K562 (cell line): ENCODE data around the gene AAMP. TPM values are rescaled to one million over a fixed set of nuclear protein-coding genes. Genes with fewer than 3 reads are reported as not detected.

ENCODE experiments used
- ATAC-seq: fragments of 200-7000 bp; cut with Tn5 transposase; 3 replicates; pipeline ENCODE4 v1.9.1; 2020; ENCODE audit warnings: moderate library complexity
- BruUV-seq: library from RNA; stranded (reverse); fragments of 400-500 nt; replicated peaks from 2 replicates; lab custom pipeline; 2021; lab: Mats Ljungman, UMichigan
- CTCF ChIA-PET: fragments of 300-600 bp; formaldehyde crosslinking; extraction: SDS; loops from one replicate; lab custom pipeline; 2021; ENCODE audit warnings: low intra/inter-chr PET ratio; lab: Yijun Ruan, JAX
- POLR2A ChIA-PET: fragments of 300-600, 350-650 bp; sonication (Branson Sonifier 250); formaldehyde crosslinking; extraction: SDS; loops from one replicate; lab custom pipeline; 2021; ENCODE audit warnings: antibody characterized with exemption, inconsistent platforms; lab: Yijun Ruan, JAX
- DNase-seq, 4 experiments: peaks; one replicate each; pipeline versions ENCODE4 v3.0.0 to v3.0.0-alpha.2; 2011 to 2018; ENCODE audit warnings: low spot score in 3 of 4, mixed read lengths in 3 of 4; ENCODE audit errors: extremely low read depth in 1 of 4
- FAIRE-seq: peaks from 2 replicates; lab custom pipeline; 2011; peaks lifted over from hg19 to GRCh38; lab: Jason Lieb, UNC
- H2AFZ ChIP-seq: 2 replicates; pipeline ENCODE4 v1.6.0; 2011; ENCODE audit warnings: low read depth, low read length, control low read depth, inconsistent platforms
- H3K27ac ChIP-seq: fragments of 200-600 bp; 3 replicates; pipeline ENCODE4 v1.8.0; 2011; ENCODE audit warnings: low read depth, mild to moderate bottlenecking, control low read depth, inconsistent platforms, low read length, moderate library complexity, mixed read lengths; ENCODE audit errors: extremely low read depth
- H3K27me3 ChIP-seq, 2 experiments: fragments of 300-600 bp in 1 of 2; 2 replicates in 1 of 2; 3 replicates in 1 of 2; pipeline versions ENCODE4 v1.6.0 to v1.8.0; 2011; ENCODE audit warnings: inconsistent platforms in 2 of 2, low read length in 2 of 2, mild to moderate bottlenecking in 1 of 2, mixed read lengths in 1 of 2, moderate library complexity in 1 of 2; ENCODE audit not compliant: control insufficient read depth in 2 of 2, insufficient read depth in 2 of 2
- H3K36me3 ChIP-seq: fragments of 300-600 bp; 3 replicates; pipeline ENCODE4 v1.8.0; 2011; ENCODE audit warnings: mild to moderate bottlenecking, low read length, inconsistent platforms; ENCODE audit not compliant: control insufficient read depth, insufficient read depth
- H3K4me1 ChIP-seq, 2 experiments: fragments of 200-600 bp in 1 of 2; replicated peaks in 1 of 2; 2 replicates in 1 of 2; 3 replicates in 1 of 2; pipeline versions ENCODE4 v1.5.1 to v1.8.0; 2011; ENCODE audit warnings: inconsistent platforms in 2 of 2, low read length in 2 of 2, mild to moderate bottlenecking in 1 of 2, mixed read lengths in 1 of 2, moderate library complexity in 1 of 2; ENCODE audit not compliant: control insufficient read depth in 2 of 2, insufficient read depth in 2 of 2
- H3K4me2 ChIP-seq: 2 replicates; pipeline ENCODE4 v1.6.1; 2011; ENCODE audit warnings: low read length, control low read depth, inconsistent platforms, mixed read lengths; ENCODE audit not compliant: insufficient read depth
- H3K4me3 ChIP-seq: fragments of 200-600 bp; sonication (generic), shearing (Covaris generic); 2 replicates; pipeline ENCODE4 v1.5.1; 2016; ENCODE audit warnings: control low read depth, inconsistent platforms
- H3K79me2 ChIP-seq: fragments of 200-600 bp; 3 replicates; pipeline ENCODE4 v1.8.0; 2011; ENCODE audit warnings: low read length, inconsistent platforms; ENCODE audit not compliant: control insufficient read depth, insufficient read depth
- H3K9ac ChIP-seq, 2 experiments: 2 replicates each; pipeline versions ENCODE4 v1.6.0 to v1.6.1; 2011; ENCODE audit warnings: low read depth in 2 of 2, low read length in 2 of 2, control low read depth in 1 of 2, inconsistent platforms in 1 of 2, mild to moderate bottlenecking in 1 of 2, mixed read lengths in 1 of 2; ENCODE audit not compliant: insufficient read depth in 1 of 2
- H3K9me1 ChIP-seq: one replicate; pipeline ENCODE4 v1.6.0; 2011; ENCODE audit warnings: inconsistent platforms, mild to moderate bottlenecking, low read length, moderate library complexity; ENCODE audit not compliant: control insufficient read depth, insufficient read depth
- H3K9me3 ChIP-seq: replicated peaks from 2 replicates; pipeline ENCODE4 v1.5.1; 2011; ENCODE audit warnings: low read depth, low read length, inconsistent platforms; ENCODE audit not compliant: control insufficient read depth, insufficient read depth
- H4K20me1 ChIP-seq: replicated peaks from 2 replicates; pipeline ENCODE4 v1.6.1; 2011; ENCODE audit warnings: low read length, inconsistent platforms, mixed read lengths; ENCODE audit not compliant: control insufficient read depth, insufficient read depth
- JUND ChIP-seq, 2 experiments: IDR thresholded peaks; 2 replicates in 1 of 2; 3 replicates in 1 of 2; pipeline ENCODE4 v1.6.1; 2011; ENCODE audit warnings: borderline replicate concordance in 2 of 2, low read depth in 2 of 2, low read length in 2 of 2, improper control_type of control experiment in 1 of 2, missing biosample characterization in 1 of 2, missing genetic modification characterization in 1 of 2, missing genetic modification reagents in 1 of 2
- MEIS2 ChIP-seq: fragments of 450-650 bp; IDR thresholded peaks from 2 replicates; pipeline ENCODE4 v1.6.1; 2014; ENCODE audit warnings: mild to moderate bottlenecking; ENCODE audit not compliant: partially characterized antibody
- PBX2 ChIP-seq, 2 experiments: IDR thresholded peaks in 1 of 2; conservative IDR thresholded peaks in 1 of 2; 2 replicates each; pipeline ENCODE4 v1.6.1; 2016; ENCODE audit warnings: low read depth in 2 of 2, mild to moderate bottlenecking in 1 of 2, missing compliant biosample characterization in 1 of 2, missing genetic modification characterization in 1 of 2, moderate library complexity in 1 of 2
- PKNOX1 ChIP-seq: fragments of 450-650 bp; IDR thresholded peaks from 2 replicates; pipeline ENCODE4 v1.6.1; 2016
- RAD51 ChIP-seq: fragments of 450-650 bp; IDR thresholded peaks from 2 replicates; pipeline ENCODE4 v1.7.1; 2016; ENCODE audit warnings: low read depth, mild to moderate bottlenecking, borderline replicate concordance
- U2AF2 ChIP-seq: fragments of 200-400 bp; formaldehyde crosslinking; optimal IDR thresholded peaks from 2 replicates; pipeline ENCODE3; 2017; ENCODE audit warnings: low read depth, mild to moderate bottlenecking, low read length
- ZNF583 ChIP-seq: fragments of 250-450 bp; sonication (Bioruptor Pico); IDR thresholded peaks from 2 replicates; pipeline ENCODE4 v1.4.0; 2020
- WGBS: fragments of 100-300 bp; shearing (Covaris generic); methylation state at CpG from one replicate; pipeline ENCODE4 v1.1.6; 2016; ENCODE audit warnings: low coverage, mixed read lengths; ENCODE audit not compliant: insufficient coverage; ENCODE audit errors: missing lambda C conversion rate; 5-methylcytosine and 5-hydroxymethylcytosine counted together
- in situ Hi-C: fragments of 300-500 bp; cut with MboI; formaldehyde crosslinking; loops from 4 replicates; pipeline ENCODE4 v1.15.0; 2018; ENCODE audit warnings: inconsistent platforms, mixed read lengths
- intact Hi-C: fragments of 100-400 bp; cut with micrococcal nuclease; formaldehyde crosslinking; loops from 2 replicates; pipeline ENCODE4 v1.14.2; 2022
- polyA plus RNA-seq, 8 experiments: library from polyadenylated mRNA; depleted of rRNA in 4 of 8; stranded (reverse) in 5 of 8; unstranded in 3 of 8; fragments of >200 nt; fragmentation: Nextera tagmentation in 2 of 8; fragmentation: Illumina TruSeq in 1 of 8; extraction: Ambion mirVana in 2 of 8; extraction: Trizol in 1 of 8; gene quantifications; 2 replicates each; pipeline versions ENCODE4 v1.2.1 to v1.2.3, GENCODE V29; 2011 to 2014; ENCODE audit warnings: inconsistent platforms in 1 of 8, missing spikeins in 1 of 8
- total RNA-seq, 7 experiments: library from RNA; depleted of rRNA in 6 of 7; stranded (reverse); fragments of >200 nt in 6 of 7; fragmentation: Illumina TruSeq in 2 of 7; extraction: Trizol in 2 of 7; gene quantifications; 2 replicates each; pipeline versions ENCODE4 v1.2.1 to v1.2.3, GENCODE V29; 2011 to 2021; ENCODE audit warnings: low replicate concordance in 1 of 7

The AAMP gene
- total and polyA plus RNA-seq, 9 of the 15 experiments (the other 6 are each of a cell fraction or from before 2014, with no cell fraction given): 5.7 to 197 (median 94.1) TPM

GRCh38 chr2:218223046-218223445, 46.9 kb downstream of the AAMP start:
- POLR2A ChIA-PET: no interaction called here
- peaks cover 9% of the 10 kb centered on the region; the same call in 1 of the 2 replicates for H4K20me1 ChIP-seq
- in situ Hi-C loops (no loop called here), intact Hi-C loops (no loop called here)
- no peak for FAIRE-seq
- no peaks in the 10 kb centered on the region for H3K9me3 ChIP-seq
- no peaks in the 10 kb centered on the region for H3K9me1 ChIP-seq
- peaks cover 0 to 15% of the 10 kb centered on the region in 2 experiments; a peak in 4 of 5 replicates for H3K4me1 ChIP-seq
- no peak overlapping the region for H3K4me2 ChIP-seq
- ATAC-seq: peak; percentile 76
- peaks cover 50% of the 10 kb centered on the region for H3K79me2 ChIP-seq
- no peak overlapping the region; the same call in 2 of the 3 replicates for H3K27ac ChIP-seq
- no peak overlapping the region for H3K9ac ChIP-seq
- H3K4me3 ChIP-seq: no peak overlapping the region
- H2AFZ ChIP-seq: no peak overlapping the region
- peaks cover 51% of the 10 kb centered on the region; the same call in 2 of the 3 replicates for H3K36me3 ChIP-seq
- TF ChIP-seq PKNOX1: peak; percentile 77
- peak; percentile 21; the same call in 1 of the 2 replicates for TF ChIP-seq JUND (IDR thresholded peaks at IDR 0.05; ENCODE audit: borderline replicate concordance, low read depth, low read length)
- peak; percentile 28; the same call in 1 of the 3 replicates for TF ChIP-seq JUND (tag; IDR thresholded peaks at IDR 0.05; ENCODE audit: borderline replicate concordance, low read depth, low read length)
- no peak for TF ChIP-seq PBX2 (CRISPR knock-in tag; IDR thresholded peaks at IDR 0.05; ENCODE audit: low read depth)
- TF ChIP-seq PBX2 (tag; conservative IDR thresholded peaks at IDR 0.05; ENCODE audit: low read depth): peak; percentile 72
- TF ChIP-seq RAD51: no peak
- TF ChIP-seq MEIS2: peak; percentile 79
- TF ChIP-seq U2AF2: no peak
- TF ChIP-seq ZNF583: peak; percentile 98
- WGBS: 29% methylated on average over 5 of the region's 5 CpGs
- BruUV-seq: no TSS peak
- peak in 1 of 4 experiments; percentile 6 for DNase-seq
- no peaks in the 10 kb centered on the region for H3K27me3 ChIP-seq
- CTCF ChIA-PET: no interaction called here
